Caco-2 (cell line): Measurements from ENCODE around the gene PCDHB1. TPM values are rescaled to one million over a fixed set of nuclear protein-coding genes. Genes with fewer than 3 reads are reported as not detected.

Experiments used
- BruUV-seq: library from RNA; stranded (reverse); fragments of 400-500 nt; replicated peaks from 2 replicates; lab custom pipeline; 2021; lab: Mats Ljungman, UMichigan
- CTCF ChIA-PET: fragments of 300-600 bp; sonication (Branson Sonifier 250); formaldehyde crosslinking; loops from one replicate; lab custom pipeline; 2022; ENCODE audit warnings: antibody characterized with exemption; lab: Charles Lee
- POLR2A ChIA-PET: fragments of 300-600 bp; sonication (Branson Sonifier 250); formaldehyde crosslinking; loops from one replicate; lab custom pipeline; 2022; ENCODE audit warnings: antibody characterized with exemption; lab: Charles Lee
- DNase-seq, 2 experiments: peaks; one replicate each; pipeline versions ENCODE4 v3.0.0 to v3.0.0-alpha.2; 2020 to 2022
- H3K27me3 ChIP-seq: replicated peaks from 2 replicates; pipeline ENCODE4 v1.6.0; 2011; ENCODE audit warnings: low read length; ENCODE audit not compliant: control insufficient read depth, insufficient read depth
- H3K36me3 ChIP-seq: 2 replicates; pipeline ENCODE4 v1.5.1; 2011; ENCODE audit warnings: low read length; ENCODE audit not compliant: control insufficient read depth, insufficient read depth
- H3K4me1 ChIP-seq: fragments of 250-450 bp; sonication (Bioruptor Pico); 2 replicates; pipeline ENCODE4 v1.5.1; 2020; ENCODE audit warnings: mild to moderate bottlenecking
- H3K4me3 ChIP-seq: 2 replicates; pipeline ENCODE4 v1.5.1; 2011; ENCODE audit warnings: low read depth, mild to moderate bottlenecking, control low read depth, low read length
- H3K9me3 ChIP-seq: fragments of 250-450 bp; sonication (Bioruptor Pico); 2 replicates; pipeline ENCODE4 v1.5.1; 2020; ENCODE audit warnings: mild to moderate bottlenecking, moderate library complexity
- H3K27ac Mint-ChIP-seq: one replicate; pipeline ENCODE4 v1.8.0; 2022; ENCODE audit warnings: mixed read lengths; ENCODE audit not compliant: unreplicated experiment
- H3K27me3 Mint-ChIP-seq: one replicate; pipeline ENCODE4 v1.8.0; 2022; ENCODE audit warnings: mixed read lengths; ENCODE audit not compliant: insufficient read depth, unreplicated experiment
- H3K36me3 Mint-ChIP-seq: one replicate; pipeline ENCODE4 v1.8.0; 2022; ENCODE audit warnings: mild to moderate bottlenecking, mixed read lengths; ENCODE audit not compliant: insufficient read depth, unreplicated experiment
- H3K4me1 Mint-ChIP-seq: one replicate; pipeline ENCODE4 v1.8.0; 2022; ENCODE audit warnings: low read depth, mixed read lengths; ENCODE audit not compliant: unreplicated experiment
- H3K4me3 Mint-ChIP-seq: one replicate; pipeline ENCODE4 v1.8.0; 2022; ENCODE audit warnings: mild to moderate bottlenecking, moderate library complexity, mixed read lengths; ENCODE audit not compliant: unreplicated experiment
- H3K9me3 Mint-ChIP-seq: one replicate; pipeline ENCODE4 v1.8.0; 2022; ENCODE audit warnings: mixed read lengths; ENCODE audit not compliant: unreplicated experiment
- CTCF ChIP-seq, 2 experiments: fragments of 200-600 bp in 1 of 2; IDR thresholded peaks; 1 replicate in 1 of 2; 2 replicates in 1 of 2; pipeline versions ENCODE4 v1.5.1 to v1.8.0; 2011 to 2022; ENCODE audit warnings: antibody characterized with exemption in 1 of 2, control low read depth in 1 of 2, inconsistent platforms in 1 of 2, low read depth in 1 of 2, low read length in 1 of 2, mild to moderate bottlenecking in 1 of 2, moderate library complexity in 1 of 2; ENCODE audit not compliant: insufficient read depth in 1 of 2, severe bottlenecking in 1 of 2, unreplicated experiment in 1 of 2
- intact Hi-C: fragments of 100-400 bp; cut with micrococcal nuclease; formaldehyde crosslinking; loops from one replicate; pipeline ENCODE4 v1.10.0; 2022; ENCODE audit not compliant: unreplicated experiment
- total RNA-seq: library from RNA; stranded (reverse); gene quantifications from 2 replicates; pipeline ENCODE4 v1.2.3, GENCODE V29; 2022

PCDHB1 gene
- total RNA-seq, 1 experiment from 2014 or later: not detected

GRCh38 chr5:141022384-141022783 is 28.8 kb upstream of the PCDHB1 start:
- Histone ChIP-seq H3K9me3 (no peaks in the 10 kb centered on the region), H3K36me3 (no peaks in the 10 kb centered on the region), H3K4me3 (no peak overlapping the region), H3K4me1 (no peaks in the 10 kb centered on the region), H3K27me3 (no peaks in the 10 kb centered on the region)
- H3K27ac Mint-ChIP-seq: no peak overlapping the region
- ChIA-PET POLR2A (no interaction called here), CTCF (no interaction called here)
- H3K4me3 Mint-ChIP-seq: no peak overlapping the region
- no peaks in the 10 kb centered on the region for H3K27me3 Mint-ChIP-seq
- BruUV-seq: no TSS peak
- intact Hi-C loops: no loop called here
- H3K9me3 Mint-ChIP-seq: peaks cover 9% of the 10 kb centered on the region
- no peak for DNase-seq
- H3K36me3 Mint-ChIP-seq: no peaks in the 10 kb centered on the region
- TF ChIP-seq CTCF (IDR thresholded peaks at IDR 0.05; ENCODE audit: insufficient read depth in 1 of 2, low read depth in 1 of 2, low read length in 1 of 2, severe bottlenecking in 1 of 2, unreplicated experiment in 1 of 2): no peak
- no peaks in the 10 kb centered on the region for H3K4me1 Mint-ChIP-seq

- H3K4me1 Mint-ChIP-seq: no peaks in the 10 kb centered on the region
- Histone ChIP-seq H3K4me1 (no peaks in the 10 kb centered on the region), H3K9me3 (no peaks in the 10 kb centered on the region), H3K36me3 (no peaks in the 10 kb centered on the region), H3K4me3 (no peak overlapping the region), H3K27me3 (no peaks in the 10 kb centered on the region)
- POLR2A ChIA-PET: no interaction called here
- no TSS peak for BruUV-seq
- no peak for TF ChIP-seq CTCF (IDR thresholded peaks at IDR 0.05; ENCODE audit: insufficient read depth in 1 of 2, low read depth in 1 of 2, low read length in 1 of 2, severe bottlenecking in 1 of 2, unreplicated experiment in 1 of 2)
- H3K36me3 Mint-ChIP-seq: no peaks in the 10 kb centered on the region
- CTCF ChIA-PET: no interaction called here
- H3K4me3 Mint-ChIP-seq: no peak overlapping the region
- no peaks in the 10 kb centered on the region for H3K9me3 Mint-ChIP-seq
- H3K27me3 Mint-ChIP-seq: no peaks in the 10 kb centered on the region
- intact Hi-C loops: no loop called here
- no peak for DNase-seq
- H3K27ac Mint-ChIP-seq: no peak overlapping the region
Measured at GRCh38 chr5:141031006-141031405, 20.2 kb upstream of the PCDHB1 start.

GRCh38 chr5:141032626-141033025 is 18.5 kb upstream of the PCDHB1 start:
- Histone ChIP-seq H3K4me1 (no peaks in the 10 kb centered on the region), H3K36me3 (no peaks in the 10 kb centered on the region), H3K27me3 (no peaks in the 10 kb centered on the region), H3K4me3 (no peak overlapping the region), H3K9me3 (no peaks in the 10 kb centered on the region)
- TF ChIP-seq CTCF (IDR thresholded peaks at IDR 0.05; ENCODE audit: insufficient read depth in 1 of 2, low read depth in 1 of 2, low read length in 1 of 2, severe bottlenecking in 1 of 2, unreplicated experiment in 1 of 2): no peak
- DNase-seq: no peak
- ChIA-PET POLR2A (no interaction called here), CTCF (interaction anchor here (0.6 kb wide), 1 partner anchor 177 kb away, joined by 3 read pairs; the partner anchor contains the start of gene PCDHA10)
- no peaks in the 10 kb centered on the region for H3K4me1 Mint-ChIP-seq
- BruUV-seq: no TSS peak
- intact Hi-C loops: no loop called here
- no peak overlapping the region for H3K27ac Mint-ChIP-seq
- H3K4me3 Mint-ChIP-seq: no peak overlapping the region
- no peaks in the 10 kb centered on the region for H3K27me3 Mint-ChIP-seq
- no peaks in the 10 kb centered on the region for H3K9me3 Mint-ChIP-seq
- H3K36me3 Mint-ChIP-seq: no peaks in the 10 kb centered on the region
